Forelimb muscle (tissue), 1 donor: ENCODE measurements around the gene RAPGEF4. TPM values are rescaled to one million over a fixed set of nuclear protein-coding genes. Genes with fewer than 3 reads are reported as not detected.

Source experiments
- DNase-seq: peaks from one replicate; pipeline ENCODE4 v3.0.0-alpha.2; 2013; ENCODE audit warnings: low read depth
- polyA plus RNA-seq: library from polyadenylated mRNA; unstranded; fragments of 120-200 nt; gene quantifications from one replicate; pipeline ENCODE4 v1.2.1, GENCODE V29; 2013; ENCODE audit not compliant: insufficient read length

RAPGEF4 gene
- polyA plus RNA-seq, 1 donor: 2.4 TPM

- no peak for DNase-seq
These were observed 124.7 kb downstream of the RAPGEF4 start for GRCh38 chr2:172860336-172860707.

- DNase-seq: no peak
These were observed 125.5 kb downstream of the RAPGEF4 start for GRCh38 chr2:172861098-172861497.

- DNase-seq: no peak
These were observed 126.2 kb downstream of the RAPGEF4 start for GRCh38 chr2:172861656-172862476.

- DNase-seq: no peak
These were observed 127.7 kb downstream of the RAPGEF4 start for GRCh38 chr2:172863341-172863740.

DNA sequence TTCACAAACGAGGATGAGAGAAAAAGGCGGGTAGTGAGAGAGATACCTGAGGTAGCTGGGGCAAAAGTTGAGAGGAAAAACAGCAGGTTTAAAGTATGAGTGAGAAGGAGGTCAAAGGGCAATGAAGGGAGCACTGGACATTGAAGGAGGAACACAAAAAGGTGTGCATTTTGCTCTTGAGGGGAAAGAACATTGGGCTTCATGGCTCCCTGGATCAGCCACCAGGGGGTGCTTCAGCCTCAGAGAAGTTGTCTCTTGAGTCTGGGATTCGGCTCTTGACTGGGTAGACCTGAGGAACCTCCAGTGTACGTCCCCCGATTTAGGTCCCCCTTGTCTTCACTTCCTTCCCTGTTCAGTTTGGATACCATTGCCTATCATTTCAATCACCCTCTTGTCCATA is 128.5 kb downstream of the RAPGEF4 start:
- DNase-seq: no peak

- DNase-seq: no peak
These were observed 129.8 kb downstream of the RAPGEF4 start for GRCh38 chr2:172865422-172865821.

DNA sequence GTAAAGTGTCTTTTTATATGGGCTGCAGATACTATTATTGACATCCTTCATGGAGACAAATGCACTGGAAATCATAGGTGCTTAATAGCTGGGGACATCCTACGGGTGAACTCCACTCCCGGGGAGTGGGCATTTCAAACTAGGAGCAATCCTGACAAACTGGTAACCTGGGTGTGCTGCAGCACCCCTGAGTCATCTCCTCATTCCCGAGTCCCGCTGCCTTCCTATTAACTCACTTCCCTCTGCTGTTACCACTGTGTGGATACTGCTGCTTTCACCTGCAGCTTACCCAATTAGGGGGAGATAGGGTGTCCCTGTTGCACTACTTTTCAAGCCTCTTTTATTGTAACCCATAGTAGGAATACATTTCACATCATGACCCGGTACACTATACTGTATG is 134.2 kb downstream of the RAPGEF4 start:
- no peak for DNase-seq

DNA sequence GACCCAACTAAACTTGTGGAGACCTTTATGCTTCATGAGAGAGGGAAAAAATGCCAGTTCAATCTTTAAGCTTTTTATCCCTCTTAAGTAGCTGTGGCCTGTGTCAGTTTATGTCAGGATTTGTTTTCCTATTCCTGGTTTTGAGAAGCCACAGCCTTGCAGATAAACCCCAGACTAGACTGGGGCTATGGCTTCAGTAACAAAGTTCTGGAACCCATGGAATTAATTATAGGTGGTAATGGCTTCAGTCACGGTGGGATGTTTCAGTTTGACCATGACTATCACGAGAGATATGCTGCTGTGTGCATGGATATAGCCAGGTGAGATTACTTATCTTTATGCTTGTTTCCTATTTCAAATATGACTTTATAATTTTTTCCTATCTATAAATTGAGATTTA is 134.8 kb downstream of the RAPGEF4 start:
- no peak for DNase-seq

GRCh38 chr2:172877826-172878225 is 142.2 kb downstream of the RAPGEF4 start:
- no peak for DNase-seq

GRCh38 chr2:172878260-172878659 is 142.6 kb downstream of the RAPGEF4 start:
- no peak for DNase-seq

DNA sequence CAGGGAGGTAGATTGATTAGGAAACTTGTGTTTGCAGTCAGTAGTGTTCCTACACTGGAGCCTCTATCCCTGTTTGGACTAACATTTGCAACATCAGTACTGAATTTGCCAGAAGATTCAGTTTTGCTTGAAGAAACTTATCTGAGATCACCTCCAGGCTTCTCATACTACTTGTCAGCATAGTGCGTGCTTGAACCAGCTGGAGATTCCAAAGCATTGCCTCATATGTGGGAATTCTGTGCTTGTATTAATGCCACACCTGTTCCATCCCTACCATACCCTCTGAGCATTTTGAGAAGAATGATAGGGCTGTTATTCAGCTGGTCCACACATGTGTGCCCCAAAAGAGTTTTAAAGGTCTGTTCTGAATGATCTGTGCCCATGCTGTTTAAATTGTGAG is 148.7 kb downstream of the RAPGEF4 start:
- DNase-seq: no peak

DNA sequence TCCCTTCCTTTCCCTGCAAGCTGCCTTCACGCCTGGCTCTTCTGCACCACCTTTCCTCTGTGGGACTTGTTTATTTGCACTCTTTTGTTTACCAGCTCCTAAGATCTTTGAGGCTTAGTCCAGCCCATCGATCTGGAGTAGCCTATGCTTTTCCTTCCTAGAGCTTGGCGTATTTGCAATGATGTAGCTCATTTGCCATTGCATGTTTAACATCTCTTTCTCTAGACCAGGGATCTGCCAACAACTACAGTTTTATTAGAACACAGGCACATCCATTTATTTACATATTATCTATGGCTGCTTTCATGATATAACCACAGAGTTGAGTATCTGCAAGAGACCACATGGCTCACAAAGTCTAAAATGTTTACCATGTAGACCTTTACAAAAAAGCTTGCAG is 150.4 kb downstream of the RAPGEF4 start:
- no peak for DNase-seq

GRCh38 chr2:172887280-172887679 is 151.6 kb downstream of the RAPGEF4 start:
- DNase-seq: no peak

DNA sequence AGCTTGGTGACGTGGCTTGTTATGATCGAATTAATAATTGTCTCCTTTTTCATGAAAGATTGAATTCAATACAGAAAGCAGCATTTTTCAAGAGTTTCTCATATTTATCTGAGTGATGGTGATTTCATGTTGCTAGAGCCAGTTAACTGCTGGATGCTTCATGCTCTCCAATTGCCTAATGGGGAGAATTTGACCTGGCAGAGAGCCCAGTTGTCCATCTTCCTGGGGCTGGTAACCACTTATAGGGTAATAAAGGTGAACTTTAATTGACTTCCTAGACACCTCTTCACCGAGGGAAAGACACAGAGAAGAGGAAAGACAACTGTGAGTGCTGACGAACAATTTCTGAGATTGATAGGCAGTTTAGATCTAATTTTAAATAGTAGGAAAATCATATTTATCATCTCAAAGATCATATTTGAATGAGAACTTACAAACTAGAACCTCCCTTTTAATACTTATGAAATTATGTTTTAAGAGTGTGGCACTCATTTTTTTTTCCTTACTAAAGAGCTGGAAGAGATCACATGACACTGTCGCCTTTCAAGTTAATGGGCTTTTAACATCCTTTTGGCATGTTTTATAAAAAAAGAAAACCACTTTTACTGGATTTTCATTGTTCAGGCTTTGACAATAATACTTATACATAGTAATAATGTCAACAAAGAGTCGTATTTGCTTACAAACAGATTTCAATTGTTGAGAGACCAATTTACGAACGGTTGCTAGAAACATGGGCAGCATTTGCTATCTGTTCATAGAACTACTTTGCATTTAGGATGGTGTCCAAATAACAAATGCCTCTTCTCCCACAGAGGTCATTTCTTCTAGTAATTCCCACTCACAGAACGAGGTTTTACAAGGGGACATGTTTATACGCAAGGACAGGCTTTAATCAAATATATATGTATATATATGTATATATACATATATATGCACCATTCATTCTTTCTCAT is 153.3 kb downstream of the RAPGEF4 start:
- no peak for DNase-seq

- no peak for DNase-seq
These were observed 154.3 kb downstream of the RAPGEF4 start for GRCh38 chr2:172889768-172890430.

GRCh38 chr2:172893111-172893510 is 157.5 kb downstream of the RAPGEF4 start:
- no peak for DNase-seq

DNA sequence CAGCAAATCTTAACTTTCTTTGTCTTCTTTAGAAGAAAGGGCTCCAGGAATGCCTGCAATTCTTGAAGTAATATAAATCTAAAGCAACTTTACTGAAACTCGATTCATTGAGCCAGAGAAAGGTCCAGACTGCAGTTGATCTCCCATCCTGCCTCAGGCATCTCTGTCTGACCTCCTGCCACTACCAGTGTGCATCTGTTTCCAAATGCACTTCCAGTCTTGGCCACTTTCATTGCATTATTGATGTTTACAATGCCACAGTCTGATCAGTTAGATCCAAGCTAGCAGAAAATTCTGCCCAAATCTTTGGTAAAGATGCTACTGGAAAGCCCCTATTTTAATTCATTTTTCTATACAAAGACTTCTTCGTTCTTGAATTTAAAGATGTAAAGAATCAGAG is 158.0 kb downstream of the RAPGEF4 start:
- no peak for DNase-seq

DNA sequence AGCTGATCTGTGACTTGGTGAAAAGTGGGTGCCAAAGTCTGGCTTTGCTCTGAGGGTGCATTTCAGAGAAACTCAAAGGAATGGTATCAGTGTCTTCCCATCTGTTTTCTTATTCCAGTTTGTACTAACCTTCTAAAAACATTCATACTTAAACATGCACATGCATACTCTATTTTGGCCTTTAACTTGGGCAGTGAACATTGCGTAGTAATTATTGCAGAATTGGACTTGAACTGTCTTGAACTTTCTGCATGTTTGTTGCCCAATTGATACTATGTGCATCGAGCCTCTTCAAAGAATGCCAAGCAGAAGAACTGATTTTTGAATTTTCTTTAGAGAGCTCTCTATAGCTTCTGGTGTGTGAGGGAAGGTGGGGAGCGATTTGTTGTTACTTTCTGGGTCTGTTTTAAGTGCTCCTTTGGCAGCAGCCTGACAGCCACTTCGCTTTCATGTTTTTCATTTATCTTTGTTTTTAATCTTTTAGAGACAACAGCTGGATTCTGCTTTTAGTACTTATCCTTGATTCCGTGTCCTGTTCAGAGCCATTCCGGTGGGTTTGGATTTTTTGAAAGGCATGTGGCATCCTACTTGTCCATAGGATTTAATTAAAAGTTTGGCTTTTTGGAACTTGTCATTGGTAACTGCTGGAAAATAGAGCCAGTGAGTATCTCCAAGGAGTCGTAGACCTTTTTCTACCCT is 159.2 kb downstream of the RAPGEF4 start:
- DNase-seq: no peak

- DNase-seq: no peak
These were observed 161.0 kb downstream of the RAPGEF4 start for GRCh38 chr2:172896661-172897081.

- DNase-seq: no peak
These were observed 165.2 kb downstream of the RAPGEF4 start for GRCh38 chr2:172900871-172901270.

- no peak for DNase-seq
These were observed 166.3 kb downstream of the RAPGEF4 start for GRCh38 chr2:172901913-172902312.

DNA sequence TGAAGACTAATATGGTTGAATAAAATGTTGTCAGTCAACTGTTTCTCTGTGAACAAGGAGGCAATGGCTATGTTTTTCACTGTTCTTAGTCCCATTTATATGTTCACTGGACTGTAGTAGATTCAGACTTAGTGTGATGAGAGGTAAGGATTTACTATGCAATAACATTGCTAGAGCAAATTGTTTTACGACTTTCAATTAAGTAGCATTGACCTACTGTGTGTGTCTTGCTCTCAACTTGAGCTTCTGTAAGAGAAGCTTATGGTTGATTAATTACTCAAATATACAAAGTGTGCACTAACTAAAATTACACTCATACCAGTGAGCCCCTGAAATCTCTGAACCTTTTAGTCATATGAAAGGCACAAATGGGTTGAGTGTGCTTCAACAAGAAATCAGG is 168.6 kb downstream of the RAPGEF4 start:
- DNase-seq: no peak
